Inflammatory macrophage (primary cell): Measurements from ENCODE around the gene ZRSR2.
"Not testable (repeated sequence)": the region's sequence is repeated elsewhere in the genome, so short reads cannot be mapped to it uniquely, and the experiment has no call there.

Source experiments
- DNase-seq, 2 donors: peaks; one replicate each; pipeline ENCODE4 v3.0.0-alpha.2; 2020 to 2022
- total RNA-seq, 18 experiments: gene quantifications; one replicate each; lab custom pipeline; 2026; ENCODE audit warnings: mixed read lengths in 6 of 18, inconsistent platforms in 2 of 18; lab: John Stamatoyannopoulos, UW

The ZRSR2 gene, protein sequence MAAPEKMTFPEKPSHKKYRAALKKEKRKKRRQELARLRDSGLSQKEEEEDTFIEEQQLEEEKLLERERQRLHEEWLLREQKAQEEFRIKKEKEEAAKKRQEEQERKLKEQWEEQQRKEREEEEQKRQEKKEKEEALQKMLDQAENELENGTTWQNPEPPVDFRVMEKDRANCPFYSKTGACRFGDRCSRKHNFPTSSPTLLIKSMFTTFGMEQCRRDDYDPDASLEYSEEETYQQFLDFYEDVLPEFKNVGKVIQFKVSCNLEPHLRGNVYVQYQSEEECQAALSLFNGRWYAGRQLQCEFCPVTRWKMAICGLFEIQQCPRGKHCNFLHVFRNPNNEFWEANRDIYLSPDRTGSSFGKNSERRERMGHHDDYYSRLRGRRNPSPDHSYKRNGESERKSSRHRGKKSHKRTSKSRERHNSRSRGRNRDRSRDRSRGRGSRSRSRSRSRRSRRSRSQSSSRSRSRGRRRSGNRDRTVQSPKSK
- 3.6 to 12.0 (median 7.7) reads per million in 18 experiments for total RNA-seq

DNA sequence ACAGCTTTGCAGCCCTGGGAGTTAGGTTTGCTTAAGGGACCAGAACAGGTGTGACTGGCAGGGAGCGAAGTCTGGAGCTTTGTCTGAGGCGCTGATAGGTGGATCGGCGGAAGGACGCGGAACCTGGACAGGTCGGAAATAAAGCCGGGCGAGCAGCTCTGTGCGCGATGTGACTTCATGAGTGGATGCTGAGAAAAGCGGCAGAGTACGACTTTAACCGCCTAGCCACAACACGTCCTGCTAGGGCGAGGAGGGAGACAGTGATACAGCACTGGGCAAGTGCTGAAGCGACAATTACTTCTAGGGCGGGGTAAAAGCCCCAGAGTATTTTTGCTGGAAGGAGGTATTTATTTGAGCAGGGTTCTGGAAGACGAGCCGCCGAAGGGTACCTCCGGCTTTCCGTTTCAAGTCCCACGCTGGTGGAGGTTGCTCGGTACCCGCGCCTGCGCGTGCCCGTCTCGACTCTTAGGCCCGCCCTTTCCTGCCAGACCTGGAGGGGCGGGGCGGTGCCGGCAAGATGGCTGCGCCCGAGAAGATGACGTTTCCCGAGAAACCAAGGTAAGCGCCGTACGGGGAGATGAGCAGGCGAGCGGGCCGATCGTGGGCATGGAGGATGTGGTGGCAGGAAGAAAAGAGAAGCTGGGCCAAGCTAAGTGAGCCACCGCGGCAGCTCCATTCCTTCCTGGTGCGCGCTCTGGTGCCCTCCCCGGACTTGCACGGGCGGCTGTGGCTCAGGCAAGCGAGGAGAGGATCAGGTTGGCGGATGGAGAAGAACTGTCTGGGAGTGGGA, at the start of gene ZRSR2:
ZRSR2 (plus strand) TSS at position 506 of the 790 bp plus-strand sequence; CDS start at position 518, 12 bp downstream.
- DNase-seq, result peak; percentile 65 to 78

DNA sequence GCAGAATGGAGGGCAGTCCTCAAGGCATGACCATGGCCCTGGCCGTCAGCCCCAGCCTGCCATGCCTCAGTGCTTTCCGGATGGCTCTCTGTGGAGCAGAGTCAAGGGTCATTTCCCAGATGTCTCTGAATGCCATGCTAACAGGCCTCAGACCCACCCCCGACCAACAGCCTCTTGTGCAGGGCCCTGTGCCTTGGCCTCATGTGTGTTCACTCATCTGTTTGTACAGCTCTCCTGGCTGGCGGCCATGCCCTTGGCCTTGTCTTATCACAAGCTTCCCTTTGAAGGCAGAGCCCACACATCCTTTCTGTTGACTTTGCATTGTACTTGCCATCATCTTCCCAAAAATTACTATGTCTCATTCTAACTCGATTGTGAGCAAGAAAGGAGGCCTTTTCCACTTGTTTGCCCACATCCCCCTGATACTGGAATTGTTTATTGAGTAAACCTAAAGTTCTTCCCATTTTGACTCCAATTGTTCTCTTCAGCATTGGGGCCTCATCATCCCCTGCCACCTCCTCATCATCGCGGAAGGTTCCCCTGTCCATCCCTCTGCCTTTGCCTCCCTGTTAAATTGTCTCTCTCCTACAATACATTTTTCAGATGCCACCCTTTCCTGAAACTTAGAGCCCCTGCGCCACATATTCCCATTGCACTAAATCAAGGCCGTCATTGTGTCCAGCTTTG, 46.0 kb upstream of the ZRSR2 start:
- DNase-seq, result no peak

DNA sequence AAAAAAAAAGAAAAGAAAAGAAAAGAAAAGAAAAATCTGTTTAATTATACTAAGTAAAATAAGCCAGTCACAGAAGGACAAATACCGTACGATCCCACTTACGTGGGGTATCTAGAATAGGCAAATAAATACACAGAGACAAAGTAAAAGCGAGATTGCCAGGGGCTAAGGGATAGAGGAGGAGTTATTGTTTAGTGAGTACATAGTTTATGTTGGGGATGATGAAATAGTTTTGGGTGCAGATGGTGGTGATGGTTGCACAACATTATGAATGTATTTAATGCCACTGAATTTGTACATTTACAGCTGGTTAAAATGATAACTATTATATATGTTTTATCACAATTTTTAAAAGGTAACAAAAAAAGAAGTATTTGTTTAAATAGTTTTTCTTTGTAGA, 45.1 kb upstream of the ZRSR2 start:
- DNase-seq, result peak in 1 of 2 donors; percentile 51

DNA sequence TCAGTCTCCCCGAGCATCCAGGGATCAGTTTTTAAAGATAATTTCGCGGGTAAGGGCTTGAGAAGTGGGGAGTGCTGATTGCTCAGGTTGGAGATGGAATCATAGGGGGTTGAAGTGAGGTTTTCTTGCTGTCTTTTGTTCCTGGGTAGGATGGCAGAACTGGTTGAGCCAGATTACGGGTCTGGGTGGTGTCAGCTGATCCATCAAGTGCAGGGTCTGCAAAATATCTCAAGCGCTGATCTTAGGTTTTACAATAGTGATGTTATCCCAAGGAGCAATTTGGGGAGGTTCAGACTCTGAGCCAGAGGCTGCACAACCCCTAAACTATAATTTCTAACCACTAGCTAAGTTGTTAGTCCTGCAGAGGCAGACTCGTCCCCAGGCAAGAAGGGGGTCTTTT, 43.6 kb upstream of the ZRSR2 start:
- DNase-seq, result not testable (repeated sequence)

DNA sequence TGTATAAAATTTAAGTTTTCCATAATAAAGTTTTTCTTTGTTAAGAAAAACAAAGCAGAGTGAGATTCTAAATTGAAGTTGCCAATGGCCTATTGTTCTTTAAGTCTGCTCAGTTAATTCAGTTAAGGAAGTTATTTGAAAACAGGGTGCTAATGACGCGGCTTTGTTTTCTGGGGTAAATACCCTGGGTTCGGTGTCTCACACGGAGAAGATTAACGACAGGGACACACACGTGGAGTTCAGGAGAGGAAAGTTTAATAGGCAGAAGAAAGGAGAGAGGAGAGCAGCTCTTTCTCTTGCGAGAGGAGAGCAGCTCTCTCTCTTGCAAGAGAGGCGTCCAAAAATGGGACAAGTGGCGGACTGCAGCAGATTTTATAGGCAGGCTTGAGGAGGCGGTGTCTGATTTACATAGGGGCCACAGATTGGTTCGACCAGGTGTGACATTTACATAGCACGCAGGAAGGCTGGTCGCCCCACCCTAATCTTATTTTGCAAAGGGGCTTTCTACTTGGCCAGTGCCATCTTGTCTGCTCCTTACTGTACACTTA, 42.6 kb upstream of the ZRSR2 start:
- no peak for DNase-seq

DNA sequence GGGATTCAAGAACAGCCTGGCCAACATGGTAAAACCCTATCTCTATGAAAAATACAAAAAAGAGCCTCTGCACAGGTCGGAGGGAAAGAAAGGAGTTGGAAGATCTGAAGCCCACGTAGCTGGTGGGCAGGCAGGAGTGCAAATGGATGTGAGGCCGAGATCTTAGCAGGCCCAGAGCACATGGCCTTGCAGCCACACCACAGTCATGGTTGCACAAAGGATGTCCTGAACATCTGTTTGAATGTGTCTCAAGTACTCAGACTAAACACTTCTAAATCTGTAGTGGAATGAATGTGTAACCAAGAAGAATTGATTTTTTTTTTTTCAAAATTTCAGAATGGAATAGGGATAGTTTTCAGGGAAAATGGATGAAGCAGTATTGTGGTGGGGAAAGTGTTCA, 41.4 kb upstream of the ZRSR2 start:
- no peak for DNase-seq

DNA sequence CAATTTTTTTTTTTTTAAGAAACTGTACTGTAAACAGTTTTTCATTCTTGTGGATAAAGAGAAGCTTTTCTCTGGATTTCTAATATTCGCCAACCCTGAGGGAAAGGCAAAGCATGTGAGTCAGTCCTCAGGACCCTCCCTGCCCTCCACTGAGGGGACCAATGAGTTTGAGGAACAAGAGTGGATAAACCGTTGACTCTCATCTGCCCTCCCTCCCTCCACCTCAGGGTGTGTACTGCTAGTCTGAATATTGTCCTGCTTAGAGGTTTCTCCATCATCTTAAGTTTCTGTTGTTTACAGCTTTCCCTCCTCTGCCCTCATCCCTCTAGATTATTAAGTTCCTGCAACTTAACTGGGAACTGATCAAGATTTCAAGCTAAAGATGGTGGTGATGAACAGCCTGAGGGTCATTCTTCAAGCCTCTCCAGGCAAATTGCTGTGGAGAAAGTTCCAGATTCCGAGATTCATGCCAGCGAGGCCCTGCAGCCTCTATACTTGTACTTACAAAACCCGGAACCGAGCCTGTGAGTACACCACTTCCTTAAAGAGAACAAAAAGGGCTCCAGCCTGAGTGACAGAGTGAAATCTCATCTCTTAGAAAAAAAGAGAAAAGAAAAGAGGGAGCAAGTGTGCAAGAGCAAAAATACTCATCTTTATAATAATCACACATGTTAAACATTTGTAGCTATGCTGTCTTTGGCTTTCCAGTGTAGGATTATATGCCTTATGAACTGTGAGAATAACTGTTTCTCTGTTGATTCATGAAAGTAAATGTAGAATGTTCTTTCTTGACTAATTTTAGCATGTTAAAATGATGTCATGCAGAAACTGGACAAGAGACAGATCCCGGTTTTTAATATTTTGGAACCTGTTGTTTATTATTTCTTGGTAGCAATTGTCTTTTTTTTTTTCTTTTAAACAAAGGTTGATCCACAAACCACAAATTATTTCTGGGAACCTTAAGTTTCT, 40.4 kb upstream of the ZRSR2 start:
- peak; percentile 37 to 55 for DNase-seq

DNA sequence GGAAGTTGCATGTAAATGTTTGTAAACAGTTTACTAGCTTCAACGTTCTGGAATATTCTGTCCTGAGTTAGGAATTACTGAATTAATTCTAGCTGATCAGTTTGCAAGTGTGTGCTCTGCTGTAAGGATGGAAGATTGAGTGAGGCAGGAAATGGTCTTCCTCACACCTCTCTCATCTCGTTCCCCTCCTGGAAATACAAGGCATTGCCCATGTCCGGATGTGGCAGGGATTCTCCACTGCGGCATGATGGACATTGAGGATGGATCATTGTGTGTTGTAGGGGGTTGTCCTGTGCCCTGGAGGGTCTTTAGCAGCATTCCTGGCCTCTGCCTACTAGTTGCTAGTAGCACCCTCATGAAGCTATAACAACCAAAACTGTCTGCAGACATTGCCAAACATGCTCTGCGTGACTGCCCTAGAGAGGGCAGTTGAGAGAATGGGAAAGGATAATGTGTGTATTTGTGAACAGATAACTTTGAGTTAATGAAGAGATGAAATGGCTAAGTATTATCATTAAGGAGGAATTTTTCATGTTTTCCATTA, 39.6 kb upstream of the ZRSR2 start:
- DNase-seq, result no peak

DNA sequence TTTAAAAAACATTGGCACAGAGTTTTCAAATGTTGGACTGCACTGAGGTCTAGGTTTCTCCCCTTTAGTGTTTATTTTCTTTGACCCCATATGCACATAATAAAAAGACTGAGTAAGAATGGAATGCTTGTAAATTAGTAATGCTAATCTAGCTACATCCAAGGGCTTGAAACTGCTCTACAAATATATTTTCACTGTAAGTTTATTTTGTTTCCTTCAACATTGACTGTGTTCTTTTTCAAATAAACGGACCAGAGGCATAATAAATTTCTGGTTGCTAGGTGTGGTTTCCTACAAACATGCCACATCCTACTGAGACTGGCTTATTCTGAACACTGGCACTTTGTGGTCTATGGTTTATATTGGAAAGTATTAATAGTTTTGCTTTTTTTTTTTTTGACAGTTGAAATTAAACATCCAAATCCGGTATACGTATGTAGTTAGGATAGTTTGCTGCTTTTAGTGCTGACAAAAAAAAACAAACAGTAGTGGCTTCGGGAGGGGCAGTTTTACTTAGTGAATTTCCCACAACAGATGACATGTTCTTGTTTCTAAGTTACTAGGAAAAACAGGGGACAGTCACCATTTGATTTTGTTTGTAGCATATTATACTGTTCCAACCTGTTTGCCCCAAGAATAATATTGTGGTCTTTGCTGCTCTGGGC, 39.0 kb upstream of the ZRSR2 start:
- DNase-seq, result peak in 1 of 2 donors; percentile 22

DNA sequence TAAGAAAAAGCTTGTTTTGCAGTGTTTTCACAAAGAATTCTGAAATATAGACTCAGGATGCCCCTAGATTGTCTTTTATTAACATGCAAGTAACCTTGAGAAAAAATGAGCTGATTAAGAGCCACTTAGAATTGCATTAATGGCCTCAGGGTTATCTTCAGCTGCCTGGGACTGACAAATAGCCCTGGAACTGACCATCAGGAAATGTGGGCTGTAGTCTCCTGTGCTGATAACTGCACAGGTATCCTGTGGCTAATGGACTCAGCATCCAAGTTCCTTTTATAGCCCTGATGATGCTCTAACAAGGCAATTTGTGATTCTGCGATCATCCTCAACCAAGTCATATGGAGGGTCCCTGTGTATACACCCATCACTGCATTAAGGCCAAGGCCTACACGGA, 35.2 kb upstream of the ZRSR2 start:
- no peak for DNase-seq

DNA sequence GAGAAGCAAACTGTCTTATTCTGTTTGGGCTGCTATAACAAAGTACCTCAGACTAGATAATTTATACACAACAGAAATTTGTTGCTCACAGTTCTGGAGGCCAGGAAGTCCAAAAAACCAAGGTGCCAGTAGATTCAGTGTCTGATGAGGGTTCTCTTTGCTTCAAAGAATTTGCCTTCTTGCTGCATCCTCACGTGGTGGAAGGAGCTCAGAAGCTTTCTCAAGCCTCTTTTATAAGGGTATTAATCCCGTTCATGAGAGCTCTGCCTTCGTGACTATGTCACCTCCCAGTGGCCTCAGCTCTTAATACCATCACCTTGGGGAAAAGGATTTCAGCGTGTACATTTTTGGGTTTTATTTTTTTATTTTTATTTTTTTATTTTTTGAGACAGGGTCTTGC, 32.1 kb upstream of the ZRSR2 start:
- no peak for DNase-seq

DNA sequence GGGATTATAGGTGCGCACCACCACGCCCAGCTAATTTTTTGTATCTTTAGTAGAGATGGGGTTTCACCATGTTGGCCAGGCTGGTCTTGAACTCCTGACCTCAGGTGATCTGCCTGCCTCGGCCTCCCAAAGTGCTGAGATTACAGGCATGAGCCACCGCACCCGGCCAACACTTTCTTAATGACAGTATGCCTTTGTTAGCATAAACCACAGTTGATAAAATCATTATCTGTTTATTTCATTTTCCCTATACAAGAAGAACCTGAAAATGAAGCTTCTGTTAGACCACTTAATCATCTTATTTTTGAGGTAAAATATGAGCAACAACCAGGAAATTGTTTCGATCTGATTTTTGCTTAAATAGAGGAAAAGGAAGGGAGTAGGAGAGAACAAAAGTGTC, 30.4 kb upstream of the ZRSR2 start:
- not testable (repeated sequence) for DNase-seq

DNA sequence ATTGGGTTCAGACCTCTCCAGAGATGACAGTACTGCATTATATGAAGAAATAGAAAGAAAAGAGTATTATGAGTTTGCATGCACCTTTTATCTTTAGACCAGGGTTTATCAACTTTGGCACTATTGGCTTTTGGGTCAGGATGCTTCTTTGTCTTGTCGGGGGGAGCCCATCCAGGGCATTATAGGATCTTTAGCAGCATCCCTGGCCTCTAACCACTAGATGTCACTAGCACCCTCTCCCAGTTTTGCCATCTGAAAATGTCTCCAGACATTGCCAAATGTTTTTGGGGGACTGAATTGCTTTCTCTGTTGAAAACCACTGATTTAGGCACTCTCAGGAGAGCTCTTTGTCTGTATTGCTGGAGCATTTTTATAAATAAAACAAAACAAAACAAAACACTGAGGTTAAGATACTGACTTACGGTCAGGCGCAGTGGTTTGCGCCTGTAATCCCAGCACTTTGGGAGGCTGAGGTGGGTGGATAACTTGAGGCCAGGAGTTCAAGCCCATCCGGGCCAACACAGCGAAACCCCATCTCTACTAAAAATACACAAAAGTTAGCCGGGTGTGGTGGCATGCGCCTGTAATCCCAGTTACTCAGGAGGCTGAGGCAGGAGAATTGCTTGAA, 28.6 kb upstream of the ZRSR2 start:
- DNase-seq, result peak; percentile 29 to 55

DNA sequence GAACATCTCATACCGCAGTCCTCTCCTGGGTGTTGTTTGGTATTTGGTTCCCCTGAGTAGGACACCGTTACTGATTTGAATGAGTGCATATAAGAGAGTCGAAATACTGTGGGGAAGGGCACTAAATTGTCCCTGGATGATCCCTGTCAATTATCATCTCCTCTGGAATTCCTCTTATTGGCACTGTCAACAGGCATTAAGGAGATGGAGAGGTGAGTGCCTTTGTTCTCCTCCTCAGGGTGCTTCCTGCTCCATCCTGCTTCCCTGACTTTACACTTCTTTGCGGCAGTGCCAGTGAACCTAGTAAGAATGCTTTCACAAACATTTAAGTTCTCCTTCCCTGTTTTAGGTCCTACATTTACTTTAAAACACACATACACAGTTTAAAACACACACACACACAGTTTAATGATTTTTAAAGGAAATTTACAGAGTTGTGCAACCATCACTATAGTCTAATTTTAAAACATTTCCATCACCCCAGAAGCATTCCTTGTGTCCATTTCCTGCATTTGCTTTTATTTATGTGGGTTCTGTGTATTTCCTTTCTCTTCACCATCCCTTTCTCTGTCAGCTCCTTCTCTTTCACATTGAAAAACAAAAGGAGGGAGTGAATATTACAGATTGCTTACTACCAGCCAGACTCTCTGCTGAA, 20.9 kb upstream of the ZRSR2 start:
- no peak for DNase-seq

DNA sequence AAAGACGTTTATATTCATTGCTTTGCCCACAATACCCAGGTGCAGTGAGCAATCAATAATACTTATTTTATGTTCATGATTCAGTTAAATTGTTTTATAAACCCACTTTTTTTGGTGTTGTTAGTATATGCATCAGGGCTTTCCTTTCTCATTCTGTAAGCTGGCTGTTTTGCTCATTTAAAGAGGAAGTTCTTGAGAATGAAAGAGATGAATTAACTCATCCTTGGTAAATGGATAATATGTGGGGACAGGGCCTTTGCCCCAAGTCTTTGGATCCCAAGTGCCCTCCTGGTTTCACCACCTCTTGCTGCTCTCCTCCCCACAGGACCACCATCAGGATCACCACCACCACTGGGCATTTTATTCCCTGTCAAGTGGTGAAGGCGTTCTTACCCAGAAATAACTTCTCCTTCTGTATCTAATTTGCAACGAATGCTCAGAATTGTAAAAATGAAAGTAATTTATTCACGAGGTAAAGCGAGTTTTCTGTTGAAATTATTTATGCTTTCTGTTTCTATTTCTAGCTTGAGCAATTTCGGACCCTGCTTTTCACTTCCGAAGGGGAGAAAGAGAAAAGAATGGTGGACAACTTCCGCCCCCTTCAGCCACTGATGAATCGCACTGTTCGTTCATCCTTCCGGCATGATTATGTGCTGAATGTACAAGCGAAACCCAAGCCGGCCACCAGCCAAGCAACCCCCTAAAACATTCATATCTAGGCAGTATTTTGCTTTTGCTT, 8.2 kb upstream of the ZRSR2 start:
- DNase-seq, result peak in 1 of 2 donors; percentile 21

DNA sequence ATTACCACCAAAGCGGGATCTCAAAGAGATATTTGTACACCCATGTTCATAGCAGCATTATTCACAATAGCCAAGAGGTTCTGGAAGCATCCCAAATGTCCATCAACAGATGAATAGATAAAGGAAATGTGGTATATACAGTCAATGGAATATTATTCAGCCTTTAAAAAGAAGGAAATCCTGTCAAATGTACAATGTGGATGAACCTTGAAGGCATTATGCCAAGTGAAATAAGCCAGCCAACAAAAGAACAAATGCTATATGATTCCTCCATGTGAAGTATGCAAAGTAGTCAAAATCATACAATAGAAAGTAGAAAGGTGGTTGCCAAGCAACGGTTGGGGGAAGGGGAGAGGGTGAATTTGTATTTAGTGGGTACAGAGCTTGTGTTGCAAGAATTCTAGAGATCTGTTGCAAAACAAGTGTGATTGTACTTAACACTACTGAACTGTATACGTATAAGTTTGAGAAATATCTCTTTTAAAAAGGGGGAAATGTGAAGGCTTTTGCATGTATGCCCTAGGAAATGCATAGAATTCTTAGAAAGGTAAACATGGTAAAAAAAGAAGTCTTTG, 5.0 kb upstream of the ZRSR2 start:
- DNase-seq, result peak in 1 of 2 donors; percentile 56

DNA sequence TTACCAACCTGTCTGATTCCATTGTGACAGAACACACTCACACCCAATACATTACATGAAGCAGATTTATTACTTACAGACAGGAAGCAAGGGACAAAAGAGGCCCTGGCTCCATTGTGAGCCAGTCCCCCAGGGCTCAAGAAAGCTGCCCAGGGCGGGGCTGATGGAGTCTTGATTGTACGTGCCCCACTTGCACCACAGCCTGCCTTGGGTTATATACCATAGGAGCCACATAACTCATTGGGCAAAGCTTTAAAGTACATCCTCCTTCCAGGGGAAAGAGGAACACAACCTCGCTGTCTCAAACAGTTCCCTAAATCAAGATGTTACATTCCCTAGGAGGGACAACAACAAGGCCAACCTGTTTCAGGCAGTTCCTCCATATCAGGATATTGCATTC, 3.4 kb upstream of the ZRSR2 start:
- peak; percentile 70 to 74 for DNase-seq

DNA sequence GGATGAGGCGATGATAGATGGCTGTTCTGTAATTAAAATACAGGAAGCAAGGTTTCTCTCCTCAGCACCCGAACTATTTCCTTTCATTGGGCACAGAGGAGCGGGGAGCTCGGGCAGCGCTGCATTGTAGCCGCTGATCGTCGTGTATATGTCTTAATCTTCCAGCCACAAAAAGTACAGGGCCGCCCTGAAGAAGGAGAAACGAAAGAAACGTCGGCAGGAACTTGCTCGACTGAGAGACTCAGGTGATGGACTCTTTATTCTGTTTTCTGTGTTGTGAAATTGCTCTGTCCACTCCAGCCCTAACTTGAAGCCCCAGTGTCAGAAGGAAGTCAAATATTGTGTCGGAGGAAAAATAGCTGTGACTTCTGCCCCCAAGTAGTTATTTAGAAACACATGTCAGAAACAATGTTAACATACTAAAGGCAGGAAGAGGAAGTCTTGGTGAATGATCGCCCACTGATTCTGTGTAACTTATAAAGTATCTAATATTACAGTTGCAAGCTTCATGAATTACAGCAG, 546 bp downstream of the ZRSR2 start:
- DNase-seq, result peak; percentile 63 to 84
